Thyroid gland (tissue), 4 donors: Measurements from ENCODE around the gene MEX3A. TPM values are rescaled to one million over a fixed set of nuclear protein-coding genes. Genes with fewer than 3 reads are reported as not detected.

Experiments
- DNase-seq, 2 donors: peaks; one replicate each; pipeline ENCODE4 v3.0.0-alpha.2; 2019
- H3K27ac ChIP-seq, 3 donors: fragments of 200-600 bp; sonication (generic); 1 replicate in 2 of 3; 2 replicates in 1 of 3; pipeline ENCODE4 v1.5.1; 2016 to 2019; ENCODE audit warnings: mild to moderate bottlenecking in 1 of 3, moderate library complexity in 1 of 3
- H3K27me3 ChIP-seq: fragments of 200-600 bp; sonication (generic); one replicate; pipeline ENCODE4 v1.5.1; 2019
- H3K36me3 ChIP-seq, 2 donors: fragments of 200-600 bp; sonication (generic); one replicate each; pipeline ENCODE4 v1.5.1; 2016 to 2019
- H3K4me1 ChIP-seq, 2 donors: fragments of 200-600 bp; sonication (generic); one replicate each; pipeline ENCODE4 v1.5.1; 2017 to 2019
- H3K4me3 ChIP-seq, 3 donors: fragments of 200-600 bp; sonication (generic); replicated peaks in 1 of 3; 1 replicate in 2 of 3; 2 replicates in 1 of 3; pipeline ENCODE4 v1.5.1; 2016; ENCODE audit warnings: mild to moderate bottlenecking in 1 of 3
- H3K9me3 ChIP-seq: fragments of 200-600 bp; sonication (generic); one replicate; pipeline ENCODE4 v1.5.1; 2017
- POLR2A ChIP-seq, 2 donors: fragments of 450-650 bp; IDR thresholded peaks; one replicate each; pipeline ENCODE4 v1.6.1; 2017; ENCODE audit warnings: antibody characterized with exemption in 2 of 2, mild to moderate bottlenecking in 2 of 2, moderate library complexity in 1 of 2
- WGBS, 2 donors: methylation state at CpG; one replicate each; pipeline ENCODE4 v1.1.5; 2017; 5-methylcytosine and 5-hydroxymethylcytosine counted together
- intact Hi-C: fragments of 100-400 bp; cut with DNase I; formaldehyde crosslinking; loops from one replicate; pipeline ENCODE4 v1.15.1; 2023
- total RNA-seq, 4 donors: library from RNA; depleted of rRNA; stranded (reverse); fragments of >200 nt; gene quantifications; one replicate each; pipeline ENCODE4 v1.2.3, GENCODE V29; 2016
- TF ChIP-seq, protein P1 (sequence below), 6 experiments: fragments of 200-600 bp in 3 of 6; fragments of 450-650 bp in 3 of 6; sonication (generic) in 3 of 6; IDR thresholded peaks; one replicate each; pipeline ENCODE4 v1.5.1; 2016 to 2019; ENCODE audit warnings: antibody characterized with exemption in 6 of 6, mild to moderate bottlenecking in 2 of 6, inconsistent platforms in 1 of 6, moderate library complexity in 1 of 6

The MEX3A gene
- total RNA-seq, 4 donors from 2014 or later, result 0.17 to 1.8 (median 0.33) TPM

GRCh38 chr1:156115514-156116374 lies 33.5 kb upstream of the MEX3A start:
- Histone ChIP-seq H3K4me1 (peaks cover 42 to 78% of the 10 kb centered on the region in 2 donors), H3K36me3 (no peaks in the 10 kb centered on the region), H3K27me3 (no peaks in the 10 kb centered on the region), H3K27ac (peak overlapping the region; percentile 95 to 98 (median 98)), H3K4me3 (peak overlapping the region; percentile 94 to 99 (median 97)), H3K9me3 (no peaks in the 10 kb centered on the region)
- intact Hi-C loops, result no loop called here
- peak; percentile 82 to 85 for DNase-seq
- WGBS, 2 donors, result 0 to 1% methylated on average over 14 to 18 of the region's 19 CpGs
- TF ChIP-seq, protein P1, sequence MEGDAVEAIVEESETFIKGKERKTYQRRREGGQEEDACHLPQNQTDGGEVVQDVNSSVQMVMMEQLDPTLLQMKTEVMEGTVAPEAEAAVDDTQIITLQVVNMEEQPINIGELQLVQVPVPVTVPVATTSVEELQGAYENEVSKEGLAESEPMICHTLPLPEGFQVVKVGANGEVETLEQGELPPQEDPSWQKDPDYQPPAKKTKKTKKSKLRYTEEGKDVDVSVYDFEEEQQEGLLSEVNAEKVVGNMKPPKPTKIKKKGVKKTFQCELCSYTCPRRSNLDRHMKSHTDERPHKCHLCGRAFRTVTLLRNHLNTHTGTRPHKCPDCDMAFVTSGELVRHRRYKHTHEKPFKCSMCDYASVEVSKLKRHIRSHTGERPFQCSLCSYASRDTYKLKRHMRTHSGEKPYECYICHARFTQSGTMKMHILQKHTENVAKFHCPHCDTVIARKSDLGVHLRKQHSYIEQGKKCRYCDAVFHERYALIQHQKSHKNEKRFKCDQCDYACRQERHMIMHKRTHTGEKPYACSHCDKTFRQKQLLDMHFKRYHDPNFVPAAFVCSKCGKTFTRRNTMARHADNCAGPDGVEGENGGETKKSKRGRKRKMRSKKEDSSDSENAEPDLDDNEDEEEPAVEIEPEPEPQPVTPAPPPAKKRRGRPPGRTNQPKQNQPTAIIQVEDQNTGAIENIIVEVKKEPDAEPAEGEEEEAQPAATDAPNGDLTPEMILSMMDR (IDR thresholded peaks at IDR 0.05), result no peak
- peak in 1 of 2 donors; percentile 57 for TF ChIP-seq POLR2A (IDR thresholded peaks at IDR 0.05)

- intact Hi-C loops, result no loop called here
- 2% methylated on average over 17 of the region's 49 CpGs for WGBS, 2 donors
- no peak for DNase-seq
- Histone ChIP-seq H3K4me3 (peak overlapping the region; percentile 94 to 99 (median 97)), H3K27ac (peak overlapping the region; percentile 95 to 98 (median 98)), H3K27me3 (no peaks in the 10 kb centered on the region), H3K9me3 (no peaks in the 10 kb centered on the region), H3K36me3 (no peaks in the 10 kb centered on the region), H3K4me1 (peaks cover 34 to 72% of the 10 kb centered on the region in 2 donors)
- TF ChIP-seq, protein P1 (IDR thresholded peaks at IDR 0.05), result peak in 1 of 6 experiments; percentile 2
- TF ChIP-seq POLR2A (IDR thresholded peaks at IDR 0.05), result no peak
Measured at GRCh38 chr1:156114919-156115513, 32.8 kb upstream of the MEX3A start.

DNA sequence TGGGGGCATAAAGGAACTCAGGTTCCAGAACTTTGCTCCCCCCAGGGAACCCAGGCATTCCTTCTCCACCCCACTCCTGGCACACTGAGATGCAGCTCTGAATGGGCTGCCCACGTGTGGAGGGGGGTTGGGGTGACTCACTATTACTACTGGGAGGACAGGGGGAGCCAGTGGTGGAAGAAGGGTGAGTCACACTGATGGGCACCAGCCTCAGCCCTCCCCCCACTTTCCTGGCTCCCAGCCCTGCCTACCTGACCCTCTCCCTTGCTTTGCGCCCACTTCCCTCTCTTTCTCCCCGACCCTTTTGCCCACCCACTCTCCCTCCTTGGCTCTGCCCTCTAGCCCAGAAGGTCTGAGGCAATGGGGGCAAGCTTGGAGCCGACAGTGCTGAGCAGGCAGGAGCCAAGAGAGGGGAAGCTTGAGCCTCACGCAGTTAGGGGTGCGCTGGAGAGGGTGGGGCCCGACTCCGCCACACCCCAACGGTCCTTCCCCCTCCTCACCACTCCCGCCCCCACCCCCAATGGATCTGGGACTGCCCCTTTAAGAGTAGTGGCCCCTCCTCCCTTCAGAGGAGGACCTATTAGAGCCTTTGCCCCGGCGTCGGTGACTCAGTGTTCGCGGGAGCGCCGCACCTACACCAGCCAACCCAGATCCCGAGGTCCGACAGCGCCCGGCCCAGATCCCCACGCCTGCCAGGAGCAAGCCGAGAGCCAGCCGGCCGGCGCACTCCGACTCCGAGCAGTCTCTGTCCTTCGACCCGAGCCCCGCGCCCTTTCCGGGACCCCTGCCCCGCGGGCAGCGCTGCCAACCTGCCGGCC lies 32.0 kb upstream of the MEX3A start, which contains the start of gene LMNA:
Gene LMNA (plus strand): TSS at position 611 of the 818 bp plus-strand sequence. CDS start 208 bp downstream, outside the sequence.
- H3K36me3 ChIP-seq, result no peaks in the 10 kb centered on the region
- 0 to 6% methylated on average over 8 to 10 of the region's 37 CpGs for WGBS, 2 donors
- peak within 1 kb of the TSS; percentile 95 to 98 (median 98) for H3K27ac ChIP-seq
- H3K4me3 ChIP-seq, result peak within 1 kb of the TSS; percentile 94 to 99 (median 97)
- no peaks in the 10 kb centered on the region for H3K27me3 ChIP-seq
- peaks cover 27 to 65% of the 10 kb centered on the region in 2 donors for H3K4me1 ChIP-seq
- DNase-seq, result peak; percentile 93 to 94
- intact Hi-C loops, result no loop called here
- H3K9me3 ChIP-seq, result no peaks in the 10 kb centered on the region
- TF ChIP-seq, protein P1 (IDR thresholded peaks at IDR 0.05), result no peak
- peak; percentile 91 to 98 for TF ChIP-seq POLR2A (IDR thresholded peaks at IDR 0.05)

DNA sequence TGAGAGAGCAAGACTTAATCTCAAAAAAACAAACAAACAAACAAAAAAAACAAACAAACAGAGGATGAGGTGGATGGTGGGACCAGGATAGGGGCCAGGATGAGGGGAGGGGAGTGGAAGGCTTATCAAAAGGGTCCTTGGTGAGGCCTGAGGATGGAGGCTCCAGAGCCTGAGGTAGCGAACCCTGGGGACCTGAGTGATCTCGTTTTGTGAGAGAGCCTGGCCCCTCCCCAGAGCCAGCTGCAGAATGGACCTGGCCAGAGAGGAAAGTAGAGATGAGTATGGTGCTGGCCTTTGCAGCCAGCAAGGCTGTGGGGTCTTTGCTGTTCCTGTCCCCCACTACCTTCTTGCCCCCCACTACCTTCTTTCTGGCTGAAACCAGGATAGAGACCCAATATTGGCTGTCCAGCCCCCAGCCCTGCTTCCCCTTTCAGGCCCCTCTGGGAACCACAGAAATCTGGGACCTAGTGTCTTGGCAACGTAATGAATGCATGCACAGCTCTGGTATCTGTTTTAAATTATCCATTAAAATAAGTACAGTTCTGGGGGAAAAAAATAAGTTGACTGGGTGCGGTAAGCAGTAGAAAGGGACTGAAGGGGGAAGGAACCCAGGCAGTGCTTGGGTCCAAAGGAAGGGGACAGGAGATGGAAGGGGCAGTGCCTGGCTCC lies 31.2 kb upstream of the MEX3A start:
- TF ChIP-seq POLR2A (IDR thresholded peaks at IDR 0.05), result no peak
- TF ChIP-seq, protein P1 (IDR thresholded peaks at IDR 0.05), result no peak
- Histone ChIP-seq H3K4me1 (peaks cover 18 to 56% of the 10 kb centered on the region in 2 donors), H3K9me3 (no peaks in the 10 kb centered on the region), H3K36me3 (no peaks in the 10 kb centered on the region), H3K27ac (peak overlapping the region; percentile 95 to 98 (median 98)), H3K27me3 (no peaks in the 10 kb centered on the region), H3K4me3 (no peak overlapping the region)
- no peak for DNase-seq
- 60 to 69% methylated on average over 4 of the region's 4 CpGs for WGBS, 2 donors
- intact Hi-C loops, result no loop called here
